Measurements from ENCODE around the gene KANK4.

Gene KANK4

GRCh38 chr1:62194651-62195544, 124.3 kb downstream of the KANK4 start, which contains the start of gene L1TD1:
Gene L1TD1 (plus strand): TSS chr1:62194849. CDS start chr1:62206629, 11,780 bp downstream.
- Mint-ChIP-seq H3K4me3 (peak within 1 kb of the TSS; percentile 68), H3K4me1 (no peaks in the 10 kb centered on the region), H3K36me3 (peaks cover 2% of the 10 kb centered on the region), H3K27ac (peak within 1 kb of the TSS; percentile 45), H3K9me3 (peaks cover 2% of the 10 kb centered on the region), H3K27me3 (peaks cover 13% of the 10 kb centered on the region)
- DNase-seq (ENCODE audit: low spot score in 2 of 2): no peak
- peak; percentile 42 for ATAC-seq (ENCODE audit: low read depth)

GRCh38 chr1:62188111-62188510, 131.1 kb downstream of the KANK4 start:
- no peak for ATAC-seq (ENCODE audit: low read depth)
- Mint-ChIP-seq H3K9me3 (no peaks in the 10 kb centered on the region), H3K4me1 (no peaks in the 10 kb centered on the region), H3K27me3 (peaks cover 7% of the 10 kb centered on the region), H3K4me3 (no peak overlapping the region), H3K36me3 (no peaks in the 10 kb centered on the region), H3K27ac (no peak overlapping the region)
- DNase-seq (ENCODE audit: low spot score in 2 of 2): no peak

DNA sequence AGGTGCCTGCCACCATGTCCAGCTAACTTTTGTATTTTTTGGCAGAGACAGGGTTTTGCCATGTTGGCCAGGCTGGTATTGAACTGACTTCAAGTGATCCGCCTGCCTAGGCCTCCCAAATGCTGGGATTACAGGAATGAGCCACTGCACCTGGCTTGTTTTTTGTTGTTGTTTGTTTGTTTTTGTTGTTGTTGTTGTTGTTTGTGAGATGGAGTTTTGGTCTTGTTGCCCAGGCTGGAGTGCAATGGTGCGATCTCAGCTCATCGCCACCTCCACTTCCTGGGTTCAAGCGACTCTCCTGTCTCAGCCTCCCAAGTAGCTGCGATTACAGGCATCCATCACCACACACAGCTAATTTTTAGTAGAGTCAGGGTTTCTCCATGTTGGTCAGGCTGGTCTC, 131.7 kb downstream of the KANK4 start:
- DNase-seq (ENCODE audit: low spot score in 2 of 2): no peak
- Mint-ChIP-seq H3K4me3 (no peak overlapping the region), H3K36me3 (no peaks in the 10 kb centered on the region), H3K27me3 (peaks cover 7% of the 10 kb centered on the region), H3K27ac (no peak overlapping the region), H3K9me3 (no peaks in the 10 kb centered on the region), H3K4me1 (no peaks in the 10 kb centered on the region)
- no peak for ATAC-seq (ENCODE audit: low read depth)

All from memory B cell (primary cell).